Heart left ventricle (tissue), 16 donors: Measurements from ENCODE around the gene SPIRE1. TPM values are rescaled to one million over a fixed set of nuclear protein-coding genes. Genes with fewer than 3 reads are reported as not detected.

Experiments used
- ATAC-seq, 4 donors: fragments of 200-7000 bp; cut with Tn5 transposase; one replicate each; pipeline ENCODE4 v1.9.1; 2020 to 2022; ENCODE audit warnings: moderate library complexity in 4 of 4, mild to moderate bottlenecking in 3 of 4, moderate number of reproducible peaks in 1 of 4
- DNase-seq, 5 donors: peaks; one replicate each; pipeline ENCODE4 v3.0.0-alpha.2; 2020
- H3K27ac ChIP-seq, 12 donors: fragments of 200-600 bp; sonication (generic) in 4 of 12; one replicate each; pipeline versions ENCODE4 v1.5.0 to v1.8.0; 2016 to 2022; ENCODE audit warnings: mild to moderate bottlenecking in 2 of 12
- H3K27me3 ChIP-seq, 9 donors: fragments of 200-600 bp; sonication (generic) in 2 of 9; one replicate each; pipeline versions ENCODE4 v1.5.1 to v1.8.0; 2016 to 2022; ENCODE audit warnings: mild to moderate bottlenecking in 3 of 9
- H3K36me3 ChIP-seq, 9 donors: fragments of 200-600 bp; sonication (generic) in 2 of 9; one replicate each; pipeline versions ENCODE4 v1.5.0 to v1.8.0; 2018 to 2022; ENCODE audit warnings: mild to moderate bottlenecking in 2 of 9
- H3K4me1 ChIP-seq, 12 donors: fragments of 200-600 bp; sonication (generic) in 4 of 12; one replicate each; pipeline versions ENCODE4 v1.5.0 to v1.8.0; 2016 to 2022; ENCODE audit warnings: mild to moderate bottlenecking in 3 of 12
- H3K4me3 ChIP-seq, 12 donors: fragments of 200-600 bp; sonication (generic) in 4 of 12; one replicate each; pipeline versions ENCODE4 v1.5.0 to v1.8.0; 2017 to 2022; ENCODE audit warnings: mild to moderate bottlenecking in 9 of 12, moderate library complexity in 4 of 12
- H3K9me3 ChIP-seq, 12 donors: fragments of 200-600 bp; sonication (generic) in 4 of 12; one replicate each; pipeline versions ENCODE4 v1.5.0 to v1.8.0; 2016 to 2022; ENCODE audit warnings: mild to moderate bottlenecking in 1 of 12
- CTCF ChIP-seq, 12 donors: fragments of 200-600 bp; sonication (generic) in 4 of 12; IDR thresholded peaks; one replicate each; pipeline versions ENCODE4 v1.5.0 to v1.8.0; 2018 to 2022; ENCODE audit warnings: antibody characterized with exemption in 12 of 12, mild to moderate bottlenecking in 5 of 12
- POLR2A ChIP-seq, 2 donors: fragments of 450-650 bp; IDR thresholded peaks; one replicate each; pipeline ENCODE4 v1.6.1; 2017; ENCODE audit warnings: antibody characterized with exemption in 2 of 2, mild to moderate bottlenecking in 2 of 2, moderate library complexity in 2 of 2
- WGBS, 4 donors: extraction: QIAGEN DNeasy Blood & Tissue Kit in 2 of 4; methylation state at CpG; one replicate each; pipeline versions ENCODE4 v1.1.5 to v1.1.7; 2013 to 2018; 5-methylcytosine and 5-hydroxymethylcytosine counted together
- intact Hi-C, 10 donors: fragments of 100-400 bp; cut with DNase I; formaldehyde crosslinking; loops; one replicate each; pipeline versions ENCODE4 v1.11.1 to v1.14.2; 2022
- polyA plus RNA-seq, 2 donors: library from polyadenylated mRNA; stranded (reverse); fragments of 200-250 nt; gene quantifications; one replicate each; pipeline ENCODE4 v1.2.3, GENCODE V29; 2013
- total RNA-seq, 9 donors: library from RNA; depleted of rRNA in 2 of 9; stranded (reverse); fragments of >200 nt in 2 of 9; fragmentation: NEBNext Ultra II Directional in 3 of 9; extraction: Animal tissue kit (Norgen Biotek cat#: 25700) in 3 of 9; gene quantifications; one replicate each; pipeline versions ENCODE4 v1.1.0 to v1.2.4, GENCODE V29; 2016 to 2023
- donor health status: ischemic (EF 13 %, LVEDD 7.1; RV severe dilation, severe dysfunction).
- donor health status: healthy with polysubstance abuse.
- donor health status: DM: no; HTN: yes; CAD: no.
- donor health status: DM: no; HTN: no; CAD: no.
- donor health status: ischemic (EF 25% LVEDD 6.9; RV normal size, moderate dysfunction).
- donor health status: ischemic (EF 25% LVEDD 5.7; RV mildly dilated, moderate dysfunction).
- donor health status: healthy.
- donor health status: DM: yes; HTN: yes; CAD: no.
- donor health status: ischemic (EF 35%, LVEDD 5.7; RV mildly dilated, moderate dysfunction).
- donor health status: nonischemic (EF 11% LVEDD 7.7; RV severe dilation, severe dysfunction).
- donor health status: DM: yes; HTN: yes; CAD: no.
- donor health status: PGD.
- donor health status: ischemic (EF 29% LVEDD 5.4; RV normal size, mild dysfunction).
- donor health status: nonischemic (EF 23%, LVEDD 6.1; RV moderate dilation, normal function).

The SPIRE1 gene
- total and polyA plus RNA-seq, 11 donors, result 8.3 to 67.6 (median 47.8) TPM

- H3K27ac ChIP-seq, result no peak overlapping the region
- DNase-seq, result no peak
Measured at GRCh38 chr18:12517142-12517825, 140.6 kb downstream of the SPIRE1 start.

DNA sequence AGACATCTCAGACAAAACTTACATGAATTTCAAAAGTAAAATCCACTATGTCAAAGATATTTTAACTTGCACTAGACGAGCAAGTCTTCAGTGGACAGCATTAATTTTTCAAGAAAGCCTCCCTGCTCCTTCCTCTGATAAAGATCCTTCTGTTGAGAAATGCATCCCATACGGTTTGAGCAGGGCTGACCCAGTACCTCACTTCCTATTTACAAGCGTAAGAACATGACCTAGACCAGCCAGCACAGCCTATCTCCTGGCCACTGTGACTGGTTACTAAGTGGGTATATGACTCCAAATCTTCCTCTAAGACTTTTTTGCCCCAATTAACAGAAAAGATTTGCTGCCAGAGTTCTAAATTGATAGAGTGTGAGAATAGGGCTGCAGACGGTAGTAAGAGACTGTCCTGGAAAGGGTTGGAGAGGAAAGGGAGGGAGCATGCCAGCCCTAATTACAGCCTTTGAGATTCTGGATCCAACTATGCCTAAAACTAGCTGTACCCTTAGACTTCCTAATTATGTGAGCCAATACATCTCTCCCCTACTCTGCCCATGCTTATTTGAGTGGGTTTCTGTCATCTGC is 141.8 kb downstream of the SPIRE1 start:
- no peaks in the 10 kb centered on the region for H3K27me3 ChIP-seq
- TF ChIP-seq POLR2A (IDR thresholded peaks at IDR 0.05) (no peak), CTCF (IDR thresholded peaks at IDR 0.05) (no peak)
- DNase-seq (no peak), ATAC-seq (peak; percentile 42 to 75 (median 74))
- no peaks in the 10 kb centered on the region for H3K9me3 ChIP-seq
- 30 to 47% (median 34%) methylated on average over 4 of the region's 4 CpGs for WGBS, 4 donors
- H3K36me3 ChIP-seq, result peaks cover 0 to 8% (median 2%) of the 10 kb centered on the region in 9 donors
- no peak overlapping the region for H3K4me3 ChIP-seq
- intact Hi-C loops, result loop anchor here in 1 of 10 donors (10.0 kb wide), 1 partner anchor 121 kb away; no protein-coding TSS in a partner anchor
- peak overlapping the region in 1 of 12 donors; percentile 29 for H3K27ac ChIP-seq
- H3K4me1 ChIP-seq, result peaks cover 0 to 36% (median 19%) of the 10 kb centered on the region in 12 donors

More at GRCh38 chr18:12517142-12517825, 140.6 kb downstream of the SPIRE1 start:
- no peak for ATAC-seq
- Histone ChIP-seq H3K9me3 (no peaks in the 10 kb centered on the region), H3K36me3 (no peaks in the 10 kb centered on the region), H3K4me1 (peaks cover 0 to 36% (median 19%) of the 10 kb centered on the region in 12 donors), H3K27me3 (no peaks in the 10 kb centered on the region), H3K4me3 (no peak overlapping the region)
- WGBS, 4 donors, result 95 to 99% (median 98%) methylated on average over 1 of the region's 1 CpG
- TF ChIP-seq POLR2A (IDR thresholded peaks at IDR 0.05) (no peak), CTCF (IDR thresholded peaks at IDR 0.05) (no peak)
- intact Hi-C loops, result loop anchor here in 1 of 10 donors (10.0 kb wide), 1 partner anchor 122 kb away; no protein-coding TSS in a partner anchor

- peaks cover 0 to 14% (median 4%) of the 10 kb centered on the region in 9 donors for H3K36me3 ChIP-seq
- intact Hi-C loops, result loop anchor here in 1 of 10 donors (10.0 kb wide), 1 partner anchor 121 kb away; no protein-coding TSS in a partner anchor
- peak overlapping the region in 1 of 12 donors; percentile 29 for H3K27ac ChIP-seq
- ATAC-seq (peak in 3 of 4 donors; percentile 45 to 73 (median 63)), DNase-seq (no peak)
- TF ChIP-seq POLR2A (IDR thresholded peaks at IDR 0.05) (no peak), CTCF (IDR thresholded peaks at IDR 0.05) (no peak)
- WGBS, 4 donors, result 44 to 64% (median 52%) methylated on average over 2 of the region's 2 CpGs
- H3K4me1 ChIP-seq, result peaks cover 0 to 36% (median 18%) of the 10 kb centered on the region in 12 donors
- no peaks in the 10 kb centered on the region for H3K9me3 ChIP-seq
- H3K4me3 ChIP-seq, result no peak overlapping the region
- no peaks in the 10 kb centered on the region for H3K27me3 ChIP-seq
Measured at GRCh38 chr18:12515550-12515949, 142.4 kb downstream of the SPIRE1 start.

DNA sequence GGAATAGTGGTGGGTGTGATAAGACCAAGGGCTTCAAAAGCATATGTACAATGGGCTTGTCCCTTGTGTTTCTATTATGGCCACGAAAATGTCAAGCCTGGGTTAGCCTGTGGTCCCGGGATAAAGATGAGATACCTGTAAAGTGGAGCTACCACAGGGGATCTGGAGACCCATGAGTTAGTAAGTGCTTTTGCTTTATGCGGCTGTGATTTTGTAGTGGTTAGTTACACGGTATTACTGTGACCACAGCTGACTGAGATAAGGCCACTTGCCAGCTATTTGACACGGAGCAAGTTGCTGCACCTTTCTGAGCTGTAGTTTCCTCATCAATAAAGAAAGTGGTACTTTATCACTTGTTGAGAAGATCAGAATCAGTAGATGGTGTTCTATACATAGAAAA is 150.9 kb downstream of the SPIRE1 start:
- WGBS, 4 donors, result 85 to 94% (median 91%) methylated on average over 5 of the region's 5 CpGs

More for the DNA sequence above, 150.9 kb downstream of the SPIRE1 start:
- H3K9me3 ChIP-seq, result no peaks in the 10 kb centered on the region
- H3K27ac ChIP-seq, result no peak overlapping the region
- H3K4me1 ChIP-seq, result no peaks in the 10 kb centered on the region
- DNase-seq, result no peak
- no peak for TF ChIP-seq CTCF (IDR thresholded peaks at IDR 0.05)
- TF ChIP-seq POLR2A (IDR thresholded peaks at IDR 0.05), result no peak
- intact Hi-C loops, result no loop called here
- no peak overlapping the region for H3K4me3 ChIP-seq
- ATAC-seq, result no peak
- H3K27me3 ChIP-seq, result no peaks in the 10 kb centered on the region
- H3K36me3 ChIP-seq, result peaks cover 0 to 58% (median 27%) of the 10 kb centered on the region in 9 donors
